ENCODE results near the gene DMD.
"Not testable (repeated sequence)": the region's sequence is repeated elsewhere in the genome, so short reads cannot be mapped to it uniquely, and the experiment has no call there.

DMD gene

DNA sequence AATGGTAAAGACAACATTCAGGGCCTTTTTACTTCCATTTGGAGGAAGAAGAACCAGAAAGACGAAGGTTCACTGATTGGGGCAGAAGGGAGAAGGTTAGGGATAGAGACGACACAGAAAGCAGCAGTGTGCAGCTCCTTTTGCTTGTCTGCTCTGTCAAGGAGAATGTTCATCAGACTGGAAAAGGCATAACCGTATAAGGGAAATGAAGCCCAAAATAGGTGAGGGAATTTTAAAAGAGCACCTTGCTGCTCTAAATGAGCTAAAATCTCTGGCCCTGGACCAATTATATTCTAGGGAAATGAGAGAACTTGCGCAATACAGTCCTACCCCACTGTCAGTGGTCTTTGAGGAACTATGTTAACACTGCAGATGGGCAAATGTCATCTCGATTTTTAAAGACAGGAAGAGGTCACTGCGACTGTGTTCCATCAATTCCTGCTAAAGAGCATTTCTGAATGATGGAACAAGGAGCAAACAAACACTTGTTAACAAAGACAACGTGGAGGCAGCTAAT, 1229.7 kb downstream of the DMD start:
- DNase-seq = no peak

DNA sequence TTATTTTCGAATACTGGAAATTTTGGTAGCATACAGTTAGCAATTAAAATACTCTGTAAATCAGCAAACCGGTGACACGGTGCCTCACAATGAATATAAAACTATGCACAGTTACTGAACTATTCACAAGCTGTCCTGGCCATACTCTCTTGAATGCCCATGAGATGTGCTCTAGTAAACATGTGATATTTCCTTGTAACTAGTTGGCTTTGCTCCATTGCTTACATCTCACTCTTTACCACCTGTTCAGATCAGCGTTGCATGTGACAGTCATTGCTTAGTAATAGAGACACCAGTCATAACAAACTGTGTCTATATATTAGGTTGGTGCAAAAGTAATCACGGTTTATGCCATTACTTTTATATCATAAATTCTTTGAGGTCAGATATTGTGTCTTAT, 1241.6 kb downstream of the DMD start:
- DNase-seq = no peak

DNA sequence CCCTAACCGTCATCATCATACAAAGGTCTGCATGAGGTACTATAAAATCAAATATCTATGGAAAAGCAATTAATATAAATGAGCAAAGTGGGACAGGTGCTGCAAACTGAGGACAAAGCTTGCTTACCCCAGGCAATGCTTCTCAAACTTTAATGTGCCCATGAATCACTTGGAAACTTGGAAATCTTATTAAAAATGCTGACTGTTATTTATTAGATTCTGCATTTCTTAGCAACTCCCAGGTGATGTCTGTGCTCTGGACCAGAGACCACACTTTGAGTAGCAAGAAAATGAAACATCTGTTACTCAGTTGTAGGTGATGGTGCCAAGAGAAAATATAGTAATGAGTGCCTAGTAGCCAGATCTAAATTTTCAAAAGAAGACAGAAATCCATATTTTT, 1249.1 kb downstream of the DMD start:
- no peak for DNase-seq

DNA sequence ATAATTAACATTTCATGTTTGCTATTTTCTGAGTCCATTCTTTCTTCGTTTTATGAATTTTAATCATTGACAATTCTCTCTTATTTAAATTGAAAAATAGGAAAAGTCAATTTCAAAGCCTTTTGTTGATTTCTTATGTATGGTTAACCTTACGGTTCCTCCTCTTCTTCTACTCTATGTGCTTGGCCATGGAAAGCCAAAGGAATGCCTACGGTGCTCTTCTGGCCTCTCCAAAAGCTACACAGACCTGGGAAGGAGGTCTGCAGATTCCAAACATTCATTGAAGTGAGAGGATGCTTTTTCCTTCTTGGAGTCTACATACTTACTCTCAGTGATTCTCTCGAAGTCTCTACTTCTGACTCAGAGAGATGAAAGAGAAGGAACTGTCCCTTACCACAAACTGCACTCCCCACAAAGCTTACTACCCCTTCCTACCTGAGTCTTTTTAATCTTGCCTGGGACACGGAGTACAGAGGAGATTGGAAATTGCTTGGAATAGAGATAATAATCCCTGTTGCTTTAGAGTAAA, 1276.4 kb downstream of the DMD start:
- DNase-seq = no peak

DNA sequence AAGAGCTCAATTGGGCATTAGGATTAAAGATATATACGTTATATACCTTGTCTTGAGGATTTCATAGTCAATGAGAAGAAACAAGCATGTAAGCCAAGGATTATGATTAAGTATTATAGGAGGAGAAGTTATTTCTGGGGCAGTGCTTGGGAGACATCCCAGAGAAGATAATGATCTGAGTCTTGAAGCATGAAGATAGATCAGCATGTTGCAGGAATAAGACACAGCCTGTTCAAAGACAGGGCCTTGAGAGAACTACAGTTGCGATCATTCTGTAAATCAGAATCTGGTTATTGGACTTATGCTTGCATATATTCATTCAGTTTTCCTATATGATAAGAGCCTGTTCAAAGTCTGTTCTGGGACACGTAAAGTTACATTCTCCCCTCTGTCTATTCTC, 1277.3 kb downstream of the DMD start:
- DNase-seq = no peak

DNA sequence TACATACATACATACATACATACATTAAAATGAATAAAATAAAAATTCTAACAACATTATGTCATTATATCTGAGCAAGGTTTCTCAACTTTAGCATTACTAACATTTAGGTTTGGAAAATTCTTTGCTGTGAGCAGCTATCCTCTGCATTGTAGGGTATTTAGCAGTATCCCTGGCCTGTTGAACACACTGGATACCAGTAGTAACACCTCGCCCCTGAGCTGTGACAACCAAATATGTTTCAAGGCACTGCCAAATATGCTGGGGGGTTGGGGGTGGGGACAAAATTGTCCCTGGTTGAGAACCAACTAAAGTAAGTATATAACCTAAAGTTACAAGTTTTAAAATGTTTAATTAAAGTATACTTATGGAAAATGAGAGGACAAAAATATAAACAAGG, 1278.6 kb downstream of the DMD start:
- no peak for DNase-seq

DNA sequence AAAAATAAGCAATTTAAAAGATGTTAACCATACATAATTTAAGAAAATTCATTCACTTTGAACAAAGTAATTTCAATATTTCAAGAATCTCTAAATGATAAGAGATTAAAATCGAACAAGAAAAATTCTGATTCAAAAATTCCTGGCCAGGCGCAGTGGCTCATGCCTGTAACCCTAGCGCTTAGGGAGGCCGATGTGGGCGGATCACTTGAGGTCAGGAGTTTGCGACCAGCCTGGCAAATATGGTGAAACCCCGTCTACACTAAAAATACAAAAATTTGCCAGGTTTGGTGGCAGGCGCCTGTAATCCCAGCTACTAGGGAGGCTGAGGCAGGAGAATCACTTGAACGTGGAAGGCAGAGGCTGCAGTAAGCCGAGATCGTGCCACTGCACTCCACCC, 1279.0 kb downstream of the DMD start:
- not testable (repeated sequence) for DNase-seq

DNA sequence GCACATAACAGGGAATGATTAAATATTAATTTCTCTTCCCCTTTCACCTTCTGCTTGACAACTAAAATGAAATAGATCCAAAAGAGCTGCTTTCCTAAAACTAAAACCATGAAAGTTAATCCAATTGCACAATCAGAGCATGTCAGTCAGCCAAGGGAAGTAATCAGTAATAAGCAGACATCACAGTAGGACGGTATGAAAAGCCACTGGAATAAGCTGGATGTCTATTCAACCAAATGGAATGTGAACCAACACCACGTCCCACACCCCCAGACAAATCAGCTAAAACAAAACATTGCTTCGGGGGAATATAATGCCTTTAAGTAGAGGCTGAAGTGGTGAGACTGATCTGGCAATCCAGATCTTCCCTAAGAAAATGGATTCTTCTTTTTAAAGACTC, 1280.1 kb downstream of the DMD start:
- DNase-seq = no peak

DNA sequence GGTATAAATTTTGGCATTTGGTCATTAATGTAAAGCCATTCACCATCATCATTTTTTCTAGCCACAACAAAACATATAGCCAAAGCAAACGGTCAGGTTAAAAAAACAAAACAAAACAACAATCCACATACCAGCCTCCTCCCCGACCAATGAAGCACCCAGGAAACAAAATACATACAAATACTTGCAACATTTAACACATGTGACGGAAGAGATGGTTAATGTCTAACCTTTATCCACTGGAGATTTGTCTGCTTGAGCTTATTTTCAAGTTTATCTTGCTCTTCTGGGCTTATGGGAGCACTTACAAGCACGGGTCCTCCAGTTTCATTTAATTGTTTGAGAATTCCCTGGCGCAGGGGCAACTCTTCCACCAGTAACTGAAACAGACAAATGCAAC, 1282.0 kb downstream of the DMD start:
- no peak for DNase-seq

DNA sequence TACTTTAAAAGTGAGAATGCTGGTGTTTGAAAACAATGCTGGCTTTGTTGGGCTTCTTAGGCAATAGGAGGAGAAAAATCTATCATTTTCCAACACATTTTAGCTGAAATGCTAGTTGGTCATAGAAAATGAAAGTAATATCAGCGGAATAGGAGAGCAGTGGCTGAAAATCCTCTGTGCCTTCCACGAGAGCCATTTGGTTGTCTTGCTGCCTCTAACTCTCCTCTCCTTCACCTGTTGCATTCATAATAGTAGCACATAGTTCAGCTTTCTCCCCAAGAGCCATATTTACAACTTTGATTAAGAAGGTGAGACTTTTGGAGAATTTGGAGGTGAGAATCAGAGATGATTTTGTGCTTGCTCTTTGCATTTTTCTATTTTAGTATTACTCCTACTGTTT, 1290.1 kb downstream of the DMD start:
- DNase-seq = no peak

DNA sequence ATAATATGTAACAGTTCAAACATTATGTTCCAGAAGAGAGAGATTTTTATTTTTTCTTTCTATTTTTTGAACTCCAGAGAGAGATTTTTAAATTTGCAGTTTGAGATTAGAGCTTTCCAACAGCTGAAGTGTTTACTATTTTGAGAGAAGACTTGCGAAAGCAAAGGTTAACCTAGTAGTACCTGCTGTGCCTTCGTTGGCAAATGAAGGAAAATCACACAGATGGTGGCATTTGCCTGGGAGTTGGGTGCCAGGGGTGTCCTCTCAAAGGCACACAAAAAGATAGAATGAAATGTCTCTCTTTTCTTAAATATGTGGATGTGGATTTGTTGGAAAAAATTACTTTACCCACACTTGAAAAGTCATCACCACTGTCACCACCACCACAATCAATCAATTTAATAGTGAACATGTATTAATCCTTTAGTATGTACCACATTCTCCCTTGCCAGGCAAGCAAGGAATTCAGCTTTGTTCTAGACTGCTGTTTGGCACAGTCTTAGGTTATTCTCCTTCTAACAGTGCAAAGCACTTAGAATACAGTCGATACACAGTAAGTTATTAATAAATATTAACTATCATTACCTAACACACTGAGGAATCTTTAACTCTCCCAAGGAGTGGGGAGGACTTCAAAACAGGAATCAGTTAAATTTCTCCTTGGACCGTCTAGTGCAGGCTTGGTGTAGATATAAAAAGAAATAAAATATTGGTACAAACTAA, 1301.3 kb downstream of the DMD start:
- DNase-seq = no peak

DNA sequence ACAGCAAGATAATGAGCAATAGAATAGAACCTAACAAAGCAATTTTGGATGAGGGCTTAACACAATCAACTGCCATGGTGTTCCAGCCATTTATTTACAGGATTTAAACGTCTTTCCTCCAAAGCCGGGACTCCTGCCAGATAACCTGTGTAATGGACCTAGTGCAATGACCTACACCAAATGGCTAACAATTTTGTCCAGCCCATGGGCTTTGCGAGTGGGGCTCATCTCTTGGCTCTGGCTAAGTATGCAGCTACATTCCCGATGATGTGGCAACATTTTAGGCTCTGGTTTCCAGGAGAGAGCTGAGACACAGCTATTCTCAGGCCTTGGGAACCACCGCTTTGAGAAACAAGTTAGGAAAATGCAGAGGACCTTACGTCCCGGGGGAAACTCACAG, 1317.2 kb downstream of the DMD start:
- DNase-seq = no peak

DNA sequence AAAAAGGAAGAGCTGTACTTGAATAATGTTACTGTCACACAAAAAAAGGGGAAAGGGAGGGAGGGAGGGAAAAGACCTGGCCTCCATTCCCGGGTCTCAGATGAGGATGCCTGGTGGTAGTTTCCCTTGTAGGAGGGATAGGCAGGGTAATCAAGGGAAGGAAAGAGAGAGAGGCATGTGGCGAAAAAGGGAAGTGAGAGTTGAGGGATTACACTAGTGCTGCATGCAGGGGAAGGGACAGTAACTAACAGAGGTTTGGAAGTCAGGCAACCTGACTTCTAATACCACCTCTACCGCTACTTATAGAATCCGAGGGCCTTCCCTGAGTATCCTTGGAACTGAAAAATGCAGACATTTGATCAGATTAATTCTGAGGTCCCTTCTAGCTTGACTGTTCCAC, 1317.8 kb downstream of the DMD start:
- DNase-seq = no peak

DNA sequence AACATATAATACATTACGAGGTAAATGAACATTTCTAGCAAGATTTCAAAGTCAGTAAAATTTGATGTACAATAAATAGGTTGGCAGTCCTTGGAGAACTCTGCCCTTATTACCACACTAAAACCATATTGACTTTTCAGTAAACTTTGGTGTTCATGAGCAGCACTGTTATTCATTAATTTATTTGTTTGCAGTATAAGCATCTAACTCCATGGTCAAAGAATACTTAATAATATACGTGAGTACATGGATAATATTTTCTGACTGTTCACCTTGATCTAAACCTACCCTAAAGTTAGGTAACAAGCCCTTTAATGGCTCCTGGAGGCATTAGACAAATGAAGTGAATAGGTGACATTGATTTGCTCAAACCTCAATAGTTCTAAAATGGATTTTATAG, 1322.3 kb downstream of the DMD start:
- no peak for DNase-seq

DNA sequence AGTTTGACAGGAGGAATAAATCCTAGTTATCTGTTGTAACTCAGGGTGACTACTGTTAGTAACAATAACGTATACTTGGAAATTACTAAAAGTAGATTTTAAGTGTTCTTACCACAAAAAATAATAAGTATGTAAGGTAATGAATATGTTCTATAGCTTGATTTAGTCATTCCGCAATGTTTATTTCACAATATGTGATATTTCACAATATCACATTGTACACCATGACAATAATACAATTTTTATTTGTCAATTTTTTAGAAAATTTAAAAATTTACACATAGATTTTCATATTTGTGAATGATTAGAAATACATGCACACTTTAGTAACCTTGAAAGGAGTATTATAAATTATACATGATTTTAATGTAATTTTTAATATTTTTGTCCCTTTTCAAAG, 1326.8 kb downstream of the DMD start:
- no peak for DNase-seq

DNA sequence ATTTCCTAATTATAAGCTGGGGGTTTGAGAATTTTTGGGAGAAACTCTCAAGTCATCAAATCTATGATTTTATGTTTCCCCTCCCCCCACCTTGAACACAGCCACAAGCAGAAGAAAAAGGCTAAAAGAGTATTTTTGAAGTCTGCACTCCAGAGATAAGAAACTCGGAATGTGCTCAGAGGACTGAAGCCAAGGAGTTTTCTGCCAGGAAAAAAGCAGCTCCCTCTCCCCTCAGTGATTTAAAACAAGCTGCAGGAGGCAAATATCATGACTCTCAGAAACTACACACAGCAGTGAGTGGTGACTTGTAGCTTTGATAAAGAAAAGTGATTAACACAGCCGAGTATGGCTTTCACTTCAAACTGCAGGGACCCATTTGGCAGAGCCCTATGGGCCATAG, 1339.3 kb downstream of the DMD start:
- no peak for DNase-seq

DNA sequence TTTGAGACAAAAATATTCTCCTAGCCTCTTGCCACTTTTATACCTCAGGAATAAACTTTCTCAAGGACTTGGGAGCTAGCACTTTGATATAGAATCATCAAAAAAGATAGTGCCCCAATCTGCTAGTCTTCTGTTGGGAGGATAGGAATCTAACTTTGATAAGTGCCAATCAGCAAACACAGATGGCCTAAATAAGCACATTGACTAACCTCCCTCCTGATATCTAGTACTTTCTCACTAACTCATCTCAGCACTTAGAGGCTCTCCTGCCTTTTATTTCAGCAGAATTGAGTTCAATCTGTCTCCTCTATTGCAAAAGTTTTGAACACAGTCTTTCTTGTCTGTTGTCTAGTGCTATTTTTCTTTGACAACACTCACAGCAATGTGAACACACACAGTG, 1341.1 kb downstream of the DMD start:
- no peak for DNase-seq

DNA sequence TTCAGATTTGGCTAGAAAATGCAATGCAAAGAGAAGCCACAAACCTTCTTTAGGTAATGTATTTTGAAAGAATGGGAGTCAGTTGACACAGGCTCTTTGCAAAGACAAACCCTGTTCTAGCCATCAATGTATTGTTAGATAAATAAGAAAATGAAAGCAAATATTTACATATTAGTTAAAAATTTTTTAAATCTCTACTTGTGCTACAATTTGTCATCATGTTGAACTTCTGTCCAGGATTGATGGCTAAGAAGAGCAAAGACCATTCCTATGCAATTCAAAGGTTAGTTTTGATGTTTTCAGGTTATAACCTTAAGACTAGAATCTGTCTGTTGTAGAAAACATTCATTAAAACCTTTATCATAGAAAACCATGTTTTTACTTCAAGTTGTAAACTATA, 1350.7 kb downstream of the DMD start:
- DNase-seq = no peak

DNA sequence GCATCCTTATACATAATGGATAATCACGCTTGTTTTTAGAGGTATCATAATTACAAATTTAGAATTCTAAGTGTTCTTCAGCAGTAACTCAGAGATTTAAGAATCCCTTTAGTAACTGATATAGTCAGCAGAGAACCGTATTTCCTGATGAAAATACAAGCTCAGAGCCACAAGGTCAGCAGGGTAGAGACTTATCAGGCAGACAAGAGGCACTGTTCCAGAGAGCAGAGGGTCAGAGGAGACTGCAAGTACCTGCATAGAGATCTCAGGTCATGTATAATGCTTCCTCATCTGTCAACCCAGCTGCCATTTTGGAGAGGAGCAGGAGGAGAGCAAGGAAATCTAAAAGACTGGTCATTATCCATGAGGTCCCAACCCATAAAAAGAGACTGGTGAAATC, 1352.4 kb downstream of the DMD start:
- no peak for DNase-seq

DNA sequence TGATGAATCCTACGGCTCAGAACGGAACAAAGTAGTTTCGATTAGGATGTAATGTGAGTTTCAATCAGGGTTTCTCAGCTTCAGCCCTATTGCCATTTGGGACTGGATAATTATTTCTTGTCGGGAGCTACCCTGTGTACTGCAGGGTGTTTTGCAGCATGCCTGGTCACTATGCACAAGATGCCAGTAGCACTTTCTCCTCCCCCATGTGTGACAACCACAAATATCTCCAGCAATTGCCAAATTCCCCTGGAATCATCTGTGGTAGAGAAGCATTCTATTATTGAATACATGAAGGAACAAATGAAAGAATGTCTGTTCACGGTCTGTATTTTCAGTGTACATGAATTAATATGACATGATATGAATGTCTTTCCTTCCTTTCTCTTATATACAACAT, 1356.6 kb downstream of the DMD start:
- no peak for DNase-seq

DNA sequence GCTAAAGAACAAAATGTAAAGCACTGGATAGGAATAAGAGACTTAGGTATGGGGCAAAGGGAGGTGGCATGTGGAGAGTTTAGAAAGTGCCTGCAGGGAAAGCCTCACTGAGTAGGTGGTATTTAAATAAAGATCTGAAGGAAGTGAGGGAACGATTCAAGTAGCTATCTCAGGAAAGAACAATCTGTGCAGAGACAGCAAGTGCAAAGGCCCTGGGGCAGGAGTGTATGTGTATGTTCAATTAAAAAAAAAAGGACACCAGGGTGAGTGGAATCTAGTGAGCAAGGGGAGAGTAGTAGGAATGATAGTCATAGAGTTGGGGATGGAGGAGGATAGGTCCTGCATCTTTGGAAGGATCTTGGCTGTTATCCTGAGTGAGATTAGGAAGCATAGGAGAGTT, 1359.6 kb downstream of the DMD start:
- no peak for DNase-seq

DNA sequence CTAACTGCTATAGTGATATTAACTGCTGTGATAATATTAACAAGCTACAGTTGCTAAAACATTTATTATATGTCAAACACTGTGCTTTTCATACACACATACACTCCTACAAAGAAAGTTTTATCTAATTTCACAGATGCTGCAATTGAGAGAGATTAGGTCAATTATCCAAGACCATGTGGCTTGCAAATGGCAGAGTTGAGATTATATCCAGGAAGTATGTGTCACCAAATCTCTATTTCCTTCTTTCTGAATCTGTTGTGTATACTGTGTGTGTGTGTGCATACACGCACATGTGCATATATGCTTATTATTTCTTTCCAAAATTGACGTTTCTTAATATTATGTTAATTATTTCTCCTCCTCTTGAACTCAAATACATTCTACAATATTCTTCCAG, 1363.6 kb downstream of the DMD start:
- no peak for DNase-seq

DNA sequence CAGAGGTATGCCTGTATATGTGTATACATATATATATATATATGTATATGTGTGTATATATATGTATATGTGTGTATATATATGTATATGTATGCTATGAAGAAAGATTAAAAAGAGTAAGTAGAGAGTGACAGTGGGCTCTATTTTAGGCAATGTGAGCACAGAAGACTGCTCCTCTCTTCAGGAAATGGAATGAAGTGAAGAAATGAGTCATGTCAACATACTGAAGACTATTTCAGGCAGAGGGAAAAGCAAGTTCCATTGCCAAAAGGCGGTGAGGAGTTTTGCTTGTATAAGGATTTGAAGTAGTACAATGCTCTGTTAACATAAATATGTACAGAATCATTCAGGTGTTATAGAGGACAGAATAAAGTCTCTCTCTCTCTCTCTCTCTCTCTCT, 1366.3 kb downstream of the DMD start:
- no peak for DNase-seq

DNA sequence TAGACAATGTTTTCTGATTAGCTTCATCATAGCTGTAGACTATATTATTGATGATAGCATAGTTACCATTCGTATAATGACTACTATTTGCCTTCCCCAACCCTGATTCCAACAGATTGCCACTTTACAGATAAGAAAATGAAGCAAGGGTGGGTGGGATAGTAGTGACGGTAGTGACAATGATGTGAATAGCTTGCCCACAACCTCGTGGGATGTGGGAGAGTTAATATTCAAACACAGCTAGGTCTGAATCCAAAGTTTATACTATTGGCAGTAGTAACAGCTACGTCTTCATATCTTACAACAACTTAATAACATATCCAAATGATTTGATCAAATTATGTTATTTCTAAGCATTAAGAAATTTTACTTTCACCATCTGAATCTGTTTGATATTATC, 1372.7 kb downstream of the DMD start:
- no peak for DNase-seq

DNA sequence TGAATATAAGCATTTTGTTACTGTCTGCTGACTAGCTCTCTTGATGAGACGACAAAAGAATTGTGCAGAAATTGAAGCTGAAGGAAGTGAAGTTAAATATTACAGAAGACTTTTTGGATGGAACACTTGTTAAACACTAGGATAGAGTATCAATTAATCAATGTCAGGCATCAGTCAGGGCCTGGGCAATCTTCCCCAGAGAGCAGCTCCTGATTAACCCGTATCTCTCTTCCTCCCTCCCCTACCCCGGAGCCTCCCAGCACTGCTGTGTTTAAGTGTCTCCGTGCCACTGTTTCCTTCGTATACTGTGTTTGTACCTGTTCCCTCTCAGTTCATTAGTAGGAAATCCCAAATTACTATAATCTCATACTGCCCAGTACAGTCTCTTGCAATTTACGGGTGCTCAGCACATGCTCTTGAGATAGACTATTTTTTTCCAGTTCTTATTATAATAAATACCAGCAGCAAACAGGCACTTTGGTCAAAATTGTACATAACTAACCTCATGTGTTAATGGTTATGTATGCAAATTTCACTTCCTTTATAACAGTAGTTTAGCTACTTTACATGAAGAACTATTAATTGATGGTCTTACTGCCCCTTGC, 1373.8 kb downstream of the DMD start:
- DNase-seq = no peak

Data from left hindlimb (tissue), 1 donor.